HEK293 (cell line): Measurements from ENCODE around the gene PRSS56.

Source experiments
- CTCF ChIA-PET: fragments of 350-600 bp; formaldehyde crosslinking; extraction: SDS; loops from one replicate; lab custom pipeline; 2021; ENCODE audit warnings: antibody characterized with exemption; lab: Yijun Ruan, JAX
- POLR2A ChIA-PET: fragments of 300-600 bp; formaldehyde crosslinking; extraction: SDS; loops from one replicate; lab custom pipeline; 2020; ENCODE audit warnings: antibody characterized with exemption, inconsistent platforms; lab: Yijun Ruan, JAX
- H3K27ac ChIP-seq: fragments of 200-500 bp; sonication (Bioruptor generic); 2 replicates; pipeline ENCODE4 v1.5.1; 2014; ENCODE audit warnings: low read depth, low read length, control low read depth, inconsistent platforms; ENCODE audit errors: extremely low read depth
- H3K36me3 ChIP-seq, 2 experiments: fragments of 200-500 bp in 1 of 2; sonication (Bioruptor generic) in 1 of 2; 1 replicate in 1 of 2; 2 replicates in 1 of 2; pipeline ENCODE4 v1.5.1; 2014 to 2017; ENCODE audit warnings: inconsistent platforms in 2 of 2, low read length in 2 of 2; ENCODE audit not compliant: control insufficient read depth in 2 of 2, insufficient read depth in 1 of 2
- H3K4me1 ChIP-seq: fragments of 200-500 bp; sonication (Bioruptor generic); 2 replicates; pipeline ENCODE4 v1.5.1; 2014; ENCODE audit warnings: mild to moderate bottlenecking, low read length, inconsistent platforms; ENCODE audit not compliant: control insufficient read depth, insufficient read depth
- H3K4me3 ChIP-seq: 2 replicates; pipeline ENCODE4 v1.5.1; 2011; ENCODE audit warnings: low read depth, mild to moderate bottlenecking, control low read depth, low read length, moderate library complexity
- H3K9me3 ChIP-seq: fragments of 200-500 bp; sonication (Bioruptor generic); 2 replicates; pipeline ENCODE4 v1.5.1; 2014; ENCODE audit warnings: low read depth, low read length, inconsistent platforms; ENCODE audit not compliant: control insufficient read depth, insufficient read depth
- KLF17 ChIP-seq: fragments of 450-650 bp; formaldehyde crosslinking; IDR thresholded peaks from 2 replicates; pipeline ENCODE4 v1.5.1; 2016; ENCODE audit warnings: missing biosample characterization, missing genetic modification characterization
- MYNN ChIP-seq: fragments of 450-650 bp; formaldehyde crosslinking; IDR thresholded peaks from 2 replicates; pipeline ENCODE4 v1.5.1; 2016; ENCODE audit warnings: missing biosample characterization, missing genetic modification characterization, borderline replicate concordance
- OVOL3 ChIP-seq: fragments of 450-650 bp; formaldehyde crosslinking; IDR thresholded peaks from 2 replicates; pipeline ENCODE4 v1.5.1; 2016; ENCODE audit warnings: missing biosample characterization, missing genetic modification characterization
- PRDM10 ChIP-seq: fragments of 450-650 bp; formaldehyde crosslinking; IDR thresholded peaks from 2 replicates; pipeline ENCODE4 v1.5.1; 2016; ENCODE audit warnings: missing biosample characterization, missing genetic modification characterization
- TSHZ1 ChIP-seq: fragments of 450-650 bp; formaldehyde crosslinking; IDR thresholded peaks from 2 replicates; pipeline ENCODE4 v1.5.1; 2016; ENCODE audit warnings: missing biosample characterization, missing genetic modification characterization, borderline replicate concordance
- ZBTB6 ChIP-seq: fragments of 450-650 bp; formaldehyde crosslinking; IDR thresholded peaks from 2 replicates; pipeline ENCODE4 v1.5.1; 2017; ENCODE audit warnings: missing biosample characterization, missing genetic modification characterization
- ZIC2 ChIP-seq: fragments of 450-650 bp; formaldehyde crosslinking; IDR thresholded peaks from 2 replicates; pipeline ENCODE4 v1.5.1; 2016; ENCODE audit warnings: missing biosample characterization, missing genetic modification characterization
- ZNF114 ChIP-seq: fragments of 450-650 bp; formaldehyde crosslinking; IDR thresholded peaks from 2 replicates; pipeline ENCODE4 v1.5.0; 2017; ENCODE audit warnings: missing biosample characterization, missing genetic modification characterization
- ZNF146 ChIP-seq: fragments of 450-650 bp; formaldehyde crosslinking; IDR thresholded peaks from 2 replicates; pipeline ENCODE4 v1.5.1; 2016; ENCODE audit warnings: missing biosample characterization, missing genetic modification characterization
- ZNF513 ChIP-seq: fragments of 450-650 bp; IDR thresholded peaks from 2 replicates; pipeline ENCODE4 v1.5.1; 2018; ENCODE audit warnings: missing biosample characterization, missing genetic modification characterization
- ZNF521 ChIP-seq: fragments of 450-650 bp; formaldehyde crosslinking; IDR thresholded peaks from 2 replicates; pipeline ENCODE4 v1.5.1; 2017; ENCODE audit warnings: missing biosample characterization, mild to moderate bottlenecking, missing genetic modification characterization
- ZNF623 ChIP-seq: fragments of 450-650 bp; formaldehyde crosslinking; IDR thresholded peaks from 2 replicates; pipeline ENCODE4 v1.5.1; 2016; ENCODE audit warnings: missing biosample characterization, missing genetic modification characterization
- ZNF654 ChIP-seq: fragments of 450-650 bp; formaldehyde crosslinking; IDR thresholded peaks from 2 replicates; pipeline ENCODE4 v1.5.1; 2016; ENCODE audit warnings: low read depth, missing biosample characterization, missing genetic modification characterization
- ZSCAN5A ChIP-seq: fragments of 450-650 bp; formaldehyde crosslinking; IDR thresholded peaks from 2 replicates; pipeline ENCODE4 v1.5.1; 2016; ENCODE audit warnings: missing biosample characterization, missing genetic modification characterization

Gene PRSS56

GRCh38 chr2:232567721-232568120 is 47.5 kb downstream of the PRSS56 start:
- Histone ChIP-seq H3K4me1 (0 out of 2 replicates have a peak, but pooled peaks cover 2% of the 10 kb centered on the region), H3K9me3 (no peaks in the 10 kb centered on the region), H3K36me3 (peaks cover 22 to 96% of the 10 kb centered on the region in 2 experiments), H3K27ac (no peak overlapping the region), H3K4me3 (no peak overlapping the region)
- POLR2A ChIA-PET = interaction anchor here (1.4 kb wide), 1 partner anchor 17 kb away, joined by 3 read pairs; the partner anchor contains the start of genes EIF4E2 and TIGD1
- CTCF ChIA-PET = interaction anchor here (0.7 to 0.9 kb wide), 2 partner anchors 11 to 893 kb away, joined by 3 read pairs; no protein-coding TSS in a partner anchor
- TF ChIP-seq TSHZ1 (tag by site-specific recombination) = no peak
- TF ChIP-seq ZIC2 (tag by site-specific recombination) = no peak

- H3K4me1 ChIP-seq = 0 out of 2 replicates have a peak, but pooled peaks cover 2% of the 10 kb centered on the region
- H3K4me3 ChIP-seq = no peak overlapping the region
- H3K9me3 ChIP-seq = no peaks in the 10 kb centered on the region
- ChIA-PET POLR2A (interaction anchor here (1.4 kb wide), 1 partner anchor 18 kb away, joined by 3 read pairs; the partner anchor contains the start of genes EIF4E2 and TIGD1), CTCF (interaction anchor here (0.7 to 0.9 kb wide), 2 partner anchors 9 to 11 kb away, joined by 3 read pairs; no protein-coding TSS in a partner anchor)
- TF ChIP-seq PRDM10 (tag by site-specific recombination) (no peak), ZNF654 (no peak), ZNF114 (tag by site-specific recombination) (no peak), ZSCAN5A (tag by site-specific recombination) (no peak), ZNF513 (no peak), MYNN (tag by site-specific recombination) (no peak), OVOL3 (tag by site-specific recombination) (no peak)
- H3K36me3 ChIP-seq = peaks cover 22 to 96% of the 10 kb centered on the region in 2 experiments
- no peak overlapping the region for H3K27ac ChIP-seq
Observed at GRCh38 chr2:232568161-232568560, 48.0 kb downstream of the PRSS56 start.

GRCh38 chr2:232569541-232569940 is 49.4 kb downstream of the PRSS56 start:
- ChIA-PET POLR2A (no interaction called here), CTCF (interaction anchor here (0.6 kb wide), 1 partner anchor 270 kb away, joined by 3 read pairs; no protein-coding TSS in a partner anchor)
- Histone ChIP-seq H3K27ac (no peak overlapping the region), H3K4me3 (no peak overlapping the region), H3K9me3 (no peaks in the 10 kb centered on the region), H3K4me1 (0 out of 2 replicates have a peak, but pooled peaks cover 2% of the 10 kb centered on the region), H3K36me3 (peaks cover 20 to 97% of the 10 kb centered on the region in 2 experiments)
- TF ChIP-seq ZNF521 (tag by site-specific recombination) (no peak), ZNF623 (tag by site-specific recombination) (no peak), MYNN (tag by site-specific recombination) (no peak), ZNF146 (tag by site-specific recombination) (no peak), ZNF513 (no peak), KLF17 (tag by site-specific recombination) (no peak), ZBTB6 (tag by site-specific recombination) (no peak)
